HL-60/S4 treated with retinoic acid at 250 ng/mL for 4 days and 3 days (cell line): Measurements from ENCODE around the gene CHST8.

Source experiments
- in situ Hi-C: fragments of 300-500 bp; cut with MboI; formaldehyde crosslinking; loops from 2 replicates; pipeline ENCODE4 v1.7.0; 2022; ENCODE audit warnings: low sequenced_read_pairs

The CHST8 gene

DNA sequence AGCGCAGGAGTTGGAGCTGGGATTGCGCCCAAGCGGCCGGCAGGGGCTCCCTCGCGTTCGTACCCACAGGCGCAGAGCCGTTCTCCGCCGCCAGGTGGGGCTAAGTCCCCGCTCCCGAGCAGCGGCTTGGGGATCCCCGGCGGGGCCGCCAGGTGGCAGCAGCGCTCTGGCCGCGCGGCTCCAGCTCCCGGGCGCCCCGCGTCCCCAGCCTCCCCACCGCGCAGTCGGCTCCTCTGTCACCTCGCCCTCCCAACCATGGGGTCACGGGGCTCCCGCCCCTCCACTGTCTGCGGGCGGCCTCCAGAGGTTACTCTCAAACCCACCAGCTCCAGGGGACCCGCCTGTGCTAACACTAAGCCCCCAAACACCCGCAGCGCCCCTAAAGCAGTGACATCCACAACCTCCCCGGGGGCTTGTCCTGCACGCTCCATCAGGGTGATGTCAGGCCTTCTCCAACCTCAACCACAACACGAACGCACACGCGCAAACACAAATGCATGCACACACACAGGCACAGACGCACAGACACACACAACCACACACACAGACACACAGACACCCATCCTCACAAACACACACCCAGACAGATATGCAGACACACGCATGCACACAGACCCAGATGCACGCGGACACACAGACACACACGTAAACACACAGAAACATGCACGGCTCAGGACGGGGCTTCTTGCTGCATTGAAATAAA, 156.5 kb downstream of the CHST8 start:
- in situ Hi-C loops = no loop called here

DNA sequence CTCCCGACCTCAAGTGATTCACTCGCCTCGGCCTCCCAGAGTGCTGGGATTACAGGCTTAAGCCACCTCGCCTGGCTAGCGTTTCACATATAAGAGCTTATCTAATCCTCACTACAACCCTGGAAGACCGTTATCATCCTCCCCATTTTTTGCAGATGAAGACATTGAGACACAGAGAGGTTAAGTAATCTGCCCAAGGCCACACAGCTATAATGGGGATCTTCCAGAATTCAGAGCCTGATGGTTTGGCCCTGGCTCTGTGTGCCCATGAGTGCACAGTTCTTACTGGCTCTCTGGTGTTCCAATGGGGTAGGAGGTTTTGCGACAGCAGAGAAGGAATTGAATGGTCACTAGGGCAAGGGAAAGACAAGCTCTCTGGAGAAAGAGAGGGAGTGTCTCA, 158.1 kb downstream of the CHST8 start:
- in situ Hi-C loops = loop anchor here (10.0 kb wide), 2 partner anchors 215 to 315 kb away; no protein-coding TSS in a partner anchor

DNA sequence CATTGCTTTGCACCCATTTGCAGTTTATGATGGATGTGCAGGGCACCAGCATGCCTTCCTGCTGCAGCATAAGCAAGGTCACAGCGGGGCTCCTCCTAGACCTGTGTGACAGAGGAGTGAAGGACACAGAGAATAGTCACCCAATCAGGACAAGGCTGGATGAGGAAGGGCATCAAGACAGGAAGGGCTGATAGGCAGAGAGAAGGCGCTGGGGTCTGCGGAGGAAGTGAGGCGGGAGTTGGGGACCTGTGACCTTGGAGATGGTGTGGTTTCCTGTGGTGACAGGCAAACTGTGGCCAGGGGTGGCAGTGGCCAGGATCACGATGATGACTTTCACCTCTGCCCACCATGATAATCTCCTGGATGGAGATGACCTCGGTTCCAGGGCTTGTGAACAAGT, 158.5 kb downstream of the CHST8 start:
- in situ Hi-C loops = loop anchor here (10.0 kb wide), 2 partner anchors 215 to 315 kb away; no protein-coding TSS in a partner anchor

DNA sequence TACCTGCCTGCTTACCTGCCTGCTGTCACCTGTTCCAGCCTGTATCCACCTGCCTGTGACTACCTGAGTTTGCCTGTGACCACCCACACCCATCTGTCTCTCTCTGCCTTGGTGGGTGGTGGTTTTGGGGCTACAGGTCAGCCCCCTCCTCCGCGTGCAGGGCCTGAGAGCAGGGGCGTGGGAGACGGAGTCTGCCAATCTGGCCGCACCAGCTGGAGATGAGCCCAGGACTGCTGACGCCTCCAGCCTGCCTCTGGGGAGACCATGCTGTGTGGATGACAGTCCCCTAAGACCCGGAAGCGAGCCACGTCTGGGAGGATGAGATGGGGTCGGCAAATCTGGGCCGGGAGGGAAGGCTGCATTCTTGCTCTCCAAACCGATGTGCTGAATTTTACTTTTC, 159.0 kb downstream of the CHST8 start:
- in situ Hi-C loops = loop anchor here (10.0 kb wide), 2 partner anchors 214 to 314 kb away; no protein-coding TSS in a partner anchor

DNA sequence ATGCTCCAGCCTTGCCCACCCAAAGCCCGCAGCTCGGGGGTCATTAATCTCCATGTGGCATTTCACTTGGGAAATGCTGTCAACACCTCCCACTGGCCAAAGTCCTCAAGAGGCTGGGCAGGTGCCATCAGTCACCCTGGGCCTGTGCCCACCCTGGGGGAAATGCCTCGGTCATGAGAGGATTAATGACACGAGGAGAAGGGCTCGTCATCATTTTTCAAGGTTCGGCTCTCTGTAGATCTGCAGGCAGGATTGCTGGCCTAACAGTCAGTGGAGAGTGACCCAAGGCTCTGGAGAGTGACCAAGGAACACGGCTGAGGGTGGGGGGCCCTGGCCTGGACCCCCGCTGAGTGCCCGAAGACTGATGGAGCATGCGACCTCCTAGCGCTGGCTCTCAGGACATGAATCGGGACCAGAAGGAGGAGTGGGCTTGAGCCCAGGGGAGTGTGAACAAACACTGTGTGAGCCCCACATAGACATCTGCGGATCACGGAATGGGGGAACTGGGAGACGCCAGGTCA, 159.7 kb downstream of the CHST8 start:
- in situ Hi-C loops = loop anchor here (10.0 kb wide), 2 partner anchors 213 to 313 kb away; no protein-coding TSS in a partner anchor

DNA sequence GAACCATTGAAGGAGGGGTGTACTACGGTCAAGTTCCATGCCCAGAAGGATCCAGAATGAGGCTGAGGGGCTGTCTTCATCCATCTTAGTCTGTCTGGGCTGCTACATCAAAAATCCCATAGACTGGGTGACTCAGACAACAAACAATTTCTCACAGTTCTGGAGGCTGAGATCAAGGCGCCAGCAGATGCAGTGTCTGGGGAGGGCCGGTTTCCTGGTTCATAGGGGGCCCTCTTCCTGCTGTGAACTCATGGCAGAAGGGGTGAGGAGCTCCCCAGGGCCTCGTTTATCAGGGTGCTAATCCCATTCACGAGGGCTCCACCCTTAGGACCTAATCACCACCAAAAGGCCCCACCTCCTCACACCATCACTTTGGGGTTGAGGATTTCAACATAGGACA, 160.2 kb downstream of the CHST8 start:
- in situ Hi-C loops = loop anchor here (10.0 kb wide), 2 partner anchors 213 to 313 kb away; no protein-coding TSS in a partner anchor

DNA sequence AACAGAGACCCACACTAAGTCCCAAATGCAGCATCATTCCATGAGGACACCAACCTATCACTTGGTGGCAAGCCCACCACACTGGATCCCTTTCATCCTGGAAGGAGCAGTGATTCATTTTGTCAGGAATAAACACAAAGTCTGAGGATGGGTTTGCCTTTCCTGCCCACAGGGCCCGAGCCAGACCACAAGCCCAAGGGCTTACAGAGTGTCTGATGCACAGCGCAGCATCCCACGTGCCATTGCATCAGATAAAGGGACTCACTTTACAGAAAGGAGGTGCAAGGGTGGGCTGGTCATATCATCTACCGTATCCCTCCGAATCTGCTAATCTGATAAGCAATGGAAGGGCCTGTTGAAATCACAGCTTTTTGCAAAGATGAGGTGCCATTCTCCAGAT, 162.7 kb downstream of the CHST8 start:
- in situ Hi-C loops = loop anchor here (10.0 kb wide), 2 partner anchors 210 to 310 kb away; no protein-coding TSS in a partner anchor

DNA sequence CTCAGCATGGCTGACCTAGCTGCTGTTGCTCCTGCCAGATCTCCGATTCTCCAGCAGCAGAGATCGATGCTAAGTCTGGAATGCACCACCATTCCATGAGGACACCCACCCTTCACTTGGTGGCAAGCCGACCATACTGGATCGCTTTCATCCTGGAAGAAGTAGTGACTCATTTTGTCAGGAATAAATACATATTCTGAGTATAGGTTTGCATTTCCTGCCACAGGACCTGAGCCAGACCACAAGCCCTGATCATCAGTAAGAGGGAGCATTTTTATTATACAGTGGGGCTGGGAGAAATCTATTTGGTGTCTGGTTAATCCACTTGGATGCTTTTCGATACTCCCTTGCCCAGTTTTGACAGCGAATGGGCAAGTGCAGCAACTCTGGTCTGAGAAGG, 164.0 kb downstream of the CHST8 start:
- in situ Hi-C loops = loop anchor here (10.0 kb wide), 2 partner anchors 209 to 309 kb away; no protein-coding TSS in a partner anchor

DNA sequence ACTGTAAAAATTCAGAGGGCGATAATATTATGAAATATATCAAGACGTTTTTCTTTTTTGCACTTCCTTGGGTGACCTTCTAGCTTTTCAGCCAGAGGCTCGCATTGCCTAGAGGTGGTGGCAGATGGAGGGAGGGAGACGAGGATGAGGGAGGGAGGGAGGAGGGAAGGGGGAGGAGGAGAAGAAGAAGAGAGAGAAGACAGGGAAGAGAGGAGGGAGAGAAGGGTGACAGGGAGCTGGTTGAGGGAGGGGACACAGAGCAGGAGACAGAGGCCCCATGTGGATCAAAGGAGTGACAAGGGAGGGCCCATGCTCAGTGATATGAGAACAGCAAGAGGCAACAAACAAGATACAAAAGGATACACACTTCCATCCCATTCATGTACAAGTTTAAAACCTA, 166.9 kb downstream of the CHST8 start:
- in situ Hi-C loops = loop anchor here (10.0 kb wide), 2 partner anchors 206 to 306 kb away; no protein-coding TSS in a partner anchor

DNA sequence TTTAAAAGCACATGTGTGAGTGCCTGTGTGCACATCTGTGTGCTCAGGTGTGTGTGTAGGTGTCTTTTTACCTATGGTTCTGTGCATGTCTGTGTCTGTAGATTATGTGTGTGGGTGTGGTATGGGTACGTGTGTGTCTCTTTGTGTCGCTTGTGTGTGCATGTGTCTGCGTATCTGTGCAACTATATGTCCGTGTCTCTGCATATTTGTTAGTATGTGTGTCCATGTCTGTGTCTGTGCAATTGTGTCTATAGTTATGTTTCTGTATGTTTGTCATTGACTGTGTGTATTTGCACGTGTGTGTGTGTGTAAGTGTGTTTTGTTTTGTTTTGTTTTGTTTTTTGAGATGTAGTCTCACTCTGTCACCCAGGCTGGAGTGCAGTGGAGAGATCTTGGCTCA, 167.6 kb downstream of the CHST8 start:
- in situ Hi-C loops = loop anchor here (10.0 kb wide), 2 partner anchors 205 to 305 kb away; no protein-coding TSS in a partner anchor

DNA sequence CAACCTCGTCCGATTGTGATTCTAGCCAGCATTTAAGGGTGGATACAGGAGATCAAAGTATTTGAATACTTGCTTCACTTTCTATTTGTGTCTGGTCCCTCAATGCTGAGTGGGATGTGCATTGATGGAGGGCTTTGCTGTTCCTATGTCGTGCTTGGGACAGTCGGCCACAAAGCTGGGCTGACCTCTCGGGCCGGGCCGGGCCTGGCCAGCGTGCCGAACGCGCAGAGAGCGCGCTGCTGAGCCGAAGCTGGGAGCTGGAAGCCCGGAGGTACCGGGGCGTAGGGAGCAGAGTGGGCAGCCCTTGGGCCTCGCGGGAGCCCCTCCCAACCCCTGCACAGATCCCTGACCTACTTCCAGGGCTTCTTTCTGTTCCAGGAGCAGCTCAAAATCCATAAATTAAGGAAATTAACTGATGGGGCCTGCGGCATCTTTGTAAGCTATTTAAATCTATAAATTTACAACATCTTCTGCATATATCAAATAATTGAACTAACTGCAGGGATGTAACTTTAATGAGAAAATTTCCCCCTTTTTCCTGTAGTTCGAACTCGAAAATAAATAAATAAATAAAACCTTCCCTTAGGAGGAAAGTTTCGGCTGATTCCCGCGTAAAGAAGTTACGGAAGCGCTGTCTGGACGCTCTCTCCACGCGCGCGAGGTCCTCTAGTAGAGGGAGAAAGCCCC, 173.1 kb downstream of the CHST8 start:
- in situ Hi-C loops = no loop called here

DNA sequence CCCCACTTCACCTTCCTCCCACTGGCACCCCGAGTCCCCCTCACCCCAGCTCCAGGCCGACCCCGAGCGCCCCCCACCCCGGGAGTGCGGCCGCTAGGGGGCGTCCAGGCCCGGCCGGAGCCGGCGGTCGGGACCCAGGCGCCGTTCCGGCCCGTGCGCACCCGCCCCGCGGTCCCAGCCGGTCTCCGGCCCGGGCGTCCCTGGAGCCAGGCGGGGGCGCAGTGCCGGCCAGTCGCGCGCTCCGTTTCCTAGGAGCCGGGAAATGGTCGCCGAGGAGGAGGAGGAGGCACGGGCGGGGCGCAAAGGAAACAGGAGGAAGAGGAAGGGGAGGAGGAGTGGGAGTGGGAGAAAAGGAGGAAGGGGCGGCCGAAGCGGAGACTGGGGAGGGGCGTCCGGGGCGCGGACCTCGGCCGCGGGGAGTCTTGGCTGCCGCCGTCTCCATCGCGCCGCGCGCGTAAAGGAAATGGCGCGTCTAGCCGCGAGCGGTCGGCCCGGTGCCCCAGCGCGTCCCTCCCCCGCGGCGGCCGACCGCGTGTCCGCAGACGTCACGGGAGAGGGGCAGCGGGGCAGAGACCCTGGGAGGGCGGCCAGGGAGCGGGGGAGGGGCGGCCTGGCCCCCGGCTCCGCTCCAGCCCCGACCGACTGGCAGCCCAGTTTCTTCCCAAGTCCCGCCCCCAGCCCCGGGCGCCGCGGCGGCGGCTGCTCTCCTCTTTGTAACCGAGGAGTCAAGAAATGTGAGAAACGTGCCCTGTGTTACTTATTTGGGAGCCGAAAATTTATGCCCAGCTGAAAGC, 173.8 kb downstream of the CHST8 start:
- in situ Hi-C loops = no loop called here

DNA sequence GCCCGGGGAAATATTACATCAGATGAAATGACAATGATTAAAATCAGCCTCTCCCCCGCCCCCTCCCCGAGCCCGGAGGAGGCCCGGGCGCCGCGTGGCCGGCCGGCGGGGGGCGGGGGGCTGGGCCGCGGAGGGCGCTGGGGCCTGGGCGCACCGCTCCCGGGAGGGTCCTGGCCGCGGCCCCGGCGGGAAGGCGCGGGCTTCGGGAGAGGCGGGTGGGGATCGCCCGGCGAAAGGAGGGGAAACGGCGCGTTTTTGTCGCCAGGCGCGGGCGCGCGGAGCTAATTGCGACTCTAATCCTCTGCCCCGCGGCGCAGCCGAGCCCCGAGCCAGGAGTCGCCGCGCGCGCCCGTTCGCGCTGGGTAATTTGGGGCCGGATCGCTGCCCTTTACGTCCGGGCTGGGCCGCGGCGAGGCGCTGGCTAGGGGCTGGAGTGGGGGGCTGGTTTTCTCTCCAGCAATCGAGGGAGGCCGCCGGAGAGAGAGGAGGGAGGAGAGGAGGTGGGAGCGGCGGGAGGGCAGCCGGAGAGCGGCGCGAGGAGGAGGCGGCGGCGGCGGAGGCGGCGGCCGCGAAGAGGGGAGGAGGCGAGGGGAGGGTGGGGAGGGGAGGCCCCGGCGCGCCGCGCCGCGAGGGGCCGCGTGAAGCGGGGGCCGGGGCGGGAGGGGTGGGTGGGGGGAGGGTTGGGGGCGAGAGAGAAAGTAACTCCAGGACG, 174.6 kb downstream of the CHST8 start, which contains the start of gene KCTD15:
Gene KCTD15, plus strand, starts transcription at position 707 of the 712 bp plus-strand sequence. CDS start 3,585 bp downstream, outside the sequence.
- in situ Hi-C loops = no loop called here

DNA sequence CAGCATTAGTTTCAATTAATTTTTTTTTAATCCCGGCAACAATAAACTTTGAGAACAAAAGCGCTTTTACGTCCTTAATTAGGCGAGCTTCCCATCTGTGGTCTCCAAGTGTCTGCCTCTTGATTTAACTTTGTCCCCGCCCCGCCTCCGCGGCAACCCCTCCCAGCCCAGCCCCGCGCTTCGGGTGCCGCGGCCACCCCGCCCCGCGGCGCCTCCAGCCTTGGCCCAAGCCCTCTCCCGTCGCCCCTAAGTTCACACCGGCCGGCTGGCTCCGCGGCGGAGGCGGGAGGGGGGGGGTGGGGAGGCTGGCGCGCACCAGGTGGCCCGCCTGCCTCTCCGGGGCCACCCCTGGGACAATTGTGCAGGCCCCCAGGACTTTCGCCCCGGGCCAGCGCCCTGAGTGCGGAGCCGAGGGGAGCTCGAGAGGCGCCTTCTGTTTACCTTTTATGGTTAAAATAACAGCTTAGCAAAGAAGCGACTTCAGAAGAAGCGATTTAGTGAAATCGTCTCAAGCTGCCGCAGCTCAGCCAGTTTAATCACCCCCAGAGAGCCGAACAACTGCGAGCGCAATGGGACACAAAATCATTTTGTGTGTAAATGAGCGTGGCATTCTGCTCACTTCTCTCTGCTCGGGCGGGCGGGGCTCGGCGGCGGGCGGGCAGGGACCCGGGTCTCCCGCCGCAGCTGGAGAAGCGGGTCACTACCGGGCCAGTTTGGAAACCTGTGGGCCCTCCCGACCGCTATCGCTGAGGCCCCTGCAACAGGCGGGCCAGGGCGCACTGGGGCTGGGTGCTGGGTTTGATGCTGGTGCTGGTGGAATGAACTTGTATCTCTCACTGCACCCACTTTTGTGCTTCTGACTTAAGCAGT, 176.3 kb downstream of the CHST8 start:
- in situ Hi-C loops = no loop called here

DNA sequence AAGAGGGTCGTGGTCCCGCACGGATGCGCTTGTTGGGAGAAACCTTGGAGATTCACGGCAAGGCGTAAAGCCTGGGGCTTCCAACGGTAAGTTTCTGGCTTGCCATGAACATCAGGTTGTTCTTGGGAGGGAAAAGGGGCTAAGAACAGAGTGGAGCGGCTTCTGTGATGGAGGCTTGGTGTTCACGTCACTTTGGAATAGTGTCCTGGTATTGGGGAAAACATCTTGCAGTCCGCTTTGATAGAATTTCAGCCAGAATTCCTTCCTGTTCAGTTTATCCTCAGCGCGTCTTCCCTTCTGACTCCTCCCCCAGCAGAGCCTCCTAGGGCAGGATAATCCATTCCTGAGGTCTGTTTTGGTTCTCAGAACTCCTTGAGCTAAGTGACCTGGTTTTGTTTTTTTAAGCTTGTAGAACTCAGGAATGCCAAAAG, 176.9 kb downstream of the CHST8 start:
- in situ Hi-C loops = no loop called here

DNA sequence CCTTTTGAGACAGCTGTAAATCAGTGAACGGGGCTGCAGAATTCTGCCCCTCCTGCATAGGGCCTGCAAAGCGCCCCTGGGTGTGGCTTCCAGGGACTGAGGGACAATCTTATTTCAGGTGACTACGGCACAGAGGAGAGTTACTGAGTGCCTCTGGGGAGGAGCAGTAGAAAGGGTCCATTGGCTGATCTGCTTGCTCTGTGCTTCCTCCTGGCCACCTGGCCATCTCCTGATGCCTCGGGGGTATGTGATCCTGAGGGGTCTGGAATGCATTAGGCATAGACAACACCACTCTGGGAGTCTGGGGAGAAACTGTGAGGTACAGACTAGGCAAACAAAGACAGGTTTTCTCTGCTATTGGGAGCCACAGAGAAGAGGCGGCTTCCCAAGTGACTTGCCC, 177.7 kb downstream of the CHST8 start:
- in situ Hi-C loops = no loop called here

DNA sequence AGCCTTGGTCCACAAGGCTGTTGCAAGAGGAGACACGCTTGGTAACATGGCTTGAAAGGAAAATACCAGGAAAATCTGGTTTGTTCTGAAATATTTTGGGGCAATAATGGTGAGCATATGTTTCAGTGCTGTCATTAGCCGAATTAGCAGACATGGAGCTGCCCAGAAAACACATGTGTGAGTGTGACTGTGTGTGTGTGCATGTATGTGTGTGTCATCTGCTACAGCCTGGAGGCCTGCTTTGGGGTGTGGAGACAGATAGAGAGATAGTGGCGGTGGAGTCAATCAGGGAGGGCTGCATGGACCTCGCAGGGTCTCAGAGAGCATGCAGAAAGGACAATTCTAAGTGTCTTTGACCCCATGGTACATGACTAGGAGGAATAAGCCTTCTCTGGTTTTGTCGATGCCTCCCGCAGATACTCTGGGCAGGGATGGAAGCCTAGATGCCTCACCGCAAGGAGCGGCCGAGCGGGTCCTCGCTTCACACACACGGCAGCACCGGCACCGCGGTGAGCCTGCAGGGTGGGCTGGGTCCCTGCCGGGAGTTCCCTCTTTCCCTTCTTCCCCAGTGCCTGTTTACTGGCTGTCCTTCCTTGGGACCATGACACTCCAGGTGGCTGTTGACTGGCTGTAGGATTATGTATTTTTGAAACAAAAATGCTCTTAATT, 178.4 kb downstream of the CHST8 start:
- in situ Hi-C loops = no loop called here

DNA sequence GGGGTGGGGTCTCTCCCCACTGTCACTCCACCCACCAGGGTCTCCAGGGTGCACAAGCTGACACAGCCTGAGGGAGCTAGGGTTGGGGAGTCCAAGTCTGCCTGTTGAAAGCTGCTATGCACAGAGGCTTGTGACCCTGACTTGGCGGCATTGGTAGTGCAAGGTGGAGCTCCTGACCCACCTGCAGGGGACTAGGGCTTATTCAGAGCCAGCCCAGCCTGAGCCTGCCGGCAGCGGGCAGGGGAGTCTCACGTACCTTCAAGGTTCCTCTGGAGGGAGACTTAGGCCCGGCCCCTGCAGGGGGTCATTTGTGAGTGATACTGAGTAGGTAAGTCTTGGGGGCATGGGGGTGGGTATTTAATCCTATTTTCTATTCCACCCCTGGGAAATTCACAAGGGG, 179.7 kb downstream of the CHST8 start:
- in situ Hi-C loops = no loop called here

DNA sequence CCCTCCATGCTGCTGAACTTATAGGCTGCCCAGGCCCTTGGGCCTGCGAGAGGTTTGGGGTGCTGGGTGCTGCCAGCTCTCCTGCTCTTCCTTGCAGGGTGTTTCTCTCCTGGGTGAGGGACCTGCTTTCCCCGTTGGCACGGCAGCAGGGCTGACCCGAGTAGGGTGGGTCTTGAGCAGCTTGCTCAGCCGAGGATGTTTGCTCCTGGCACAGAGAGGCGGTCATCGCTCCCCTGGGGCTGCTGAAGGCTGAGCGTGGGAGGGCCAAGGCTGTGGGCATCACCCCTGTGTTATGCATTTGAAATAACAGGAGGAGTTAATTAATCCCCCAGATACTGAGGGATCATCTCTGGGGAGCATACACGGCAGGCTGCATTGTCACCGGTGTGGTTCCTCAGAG, 180.2 kb downstream of the CHST8 start:
- in situ Hi-C loops = no loop called here
